Measurements from ENCODE around the gene LRRN4CL. TPM values are rescaled to one million over a fixed set of nuclear protein-coding genes. Genes with fewer than 3 reads are reported as not detected.

The LRRN4CL gene
- total and polyA plus RNA-seq, 2 of the 8 experiments (the other 6 are each of a cell fraction or from before 2014, with no cell fraction given): 0.05 to 0.26 TPM

DNA sequence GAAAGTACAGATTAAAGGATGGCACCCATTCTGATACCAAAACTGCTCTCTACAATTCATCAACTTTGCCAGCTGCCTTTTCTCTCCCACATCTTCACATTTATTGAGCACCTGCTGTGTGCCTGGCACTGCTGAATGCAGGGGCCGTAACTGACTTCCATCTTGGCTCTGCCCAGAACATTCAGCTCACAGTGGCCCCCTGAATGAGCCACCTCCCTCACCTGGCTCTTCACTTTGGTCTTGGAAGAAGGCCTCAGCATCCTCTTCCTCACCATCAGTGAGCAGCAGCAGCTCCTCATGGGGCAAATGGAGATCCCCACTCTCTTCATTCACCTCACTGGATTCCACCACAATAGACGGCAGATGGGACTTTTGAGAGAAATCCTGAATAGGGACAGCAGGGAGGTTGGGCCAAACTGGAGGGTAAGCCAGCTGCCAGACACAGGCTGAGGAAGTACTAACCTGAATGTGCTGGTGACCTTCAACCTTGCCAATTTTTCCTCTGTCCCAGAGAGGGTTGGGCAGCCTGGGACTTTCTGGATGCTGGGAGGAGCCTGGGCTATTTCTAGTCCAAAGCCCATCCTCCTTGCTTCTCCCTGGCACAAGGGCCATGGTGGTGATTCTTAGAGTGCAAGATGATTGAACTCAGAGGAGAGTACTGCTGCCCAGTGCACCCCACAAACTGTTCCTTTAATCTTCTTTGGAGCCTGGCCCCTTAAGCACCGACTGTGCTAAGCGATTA lies 19.7 kb downstream of the LRRN4CL start:
- FAIRE-seq (no peak), DNase-seq (ENCODE audit: low read depth in 1 of 2, low spot score in 2 of 2) (no peak)
- no peak overlapping the region for H3K27ac ChIP-seq (ENCODE audit: low read depth, low read length)
- H4K8ac ChIP-seq (ENCODE audit: extremely low read depth, insufficient read depth, low read length): no peak overlapping the region
- H2BK15ac ChIP-seq (ENCODE audit: low read length): no peak overlapping the region
- H3K9me3 ChIP-seq (ENCODE audit: insufficient read depth in 2 of 2, low read depth in 1 of 2, low read length in 1 of 2): no peaks in the 10 kb centered on the region
- H2BK120ac ChIP-seq (replicated peaks; ENCODE audit: low read depth, low read length): no peak overlapping the region
- peak overlapping the region; percentile 38; the same call in 1 of the 2 replicates for H3K18ac ChIP-seq (ENCODE audit: extremely low read depth, low read length)
- no peak overlapping the region for H3K4me3 ChIP-seq (ENCODE audit: extremely low read depth in 1 of 4, insufficient read depth in 2 of 4, low read depth in 3 of 4, low read length in 4 of 4)
- no peak overlapping the region for H3K56ac ChIP-seq (replicated peaks; ENCODE audit: insufficient read length, low read depth, low read length)
- peaks cover 2 to 28% (median 9%) of the 10 kb centered on the region in 4 experiments; a peak in 4 of 8 replicates for H3K36me3 ChIP-seq (ENCODE audit: control insufficient read depth in 2 of 4, insufficient read depth in 4 of 4, low read length in 3 of 4)
- peaks cover 23% of the 10 kb centered on the region for H3K23me2 ChIP-seq (ENCODE audit: low read depth, low read length)
- H3K4me2 ChIP-seq (ENCODE audit: insufficient read depth in 1 of 2, low read depth in 2 of 2, low read length in 2 of 2): no peak overlapping the region; a peak in 1 of 4 replicates
- no peak overlapping the region for H3K4ac ChIP-seq (replicated peaks; ENCODE audit: insufficient read length, low read depth, low read length)
- peaks cover 3 to 6% of the 10 kb centered on the region in 2 experiments for H4K20me1 ChIP-seq (replicated peaks in 1 of 2; ENCODE audit: control insufficient read depth in 1 of 2, insufficient read depth in 2 of 2, low read length in 2 of 2)
- no peak overlapping the region for H3K14ac ChIP-seq (ENCODE audit: insufficient read length)
- H3K27me3 ChIP-seq (replicated peaks in 1 of 4; ENCODE audit: control insufficient read depth in 3 of 4, extremely low read depth in 1 of 4, insufficient read depth in 3 of 4, low read length in 3 of 4): no peaks in the 10 kb centered on the region
- H2BK20ac ChIP-seq (ENCODE audit: low read length): no peak overlapping the region
- 0 out of 3 replicates have a peak, but pooled peaks of 1 of the 2 experiments have one; percentile 38 for TF ChIP-seq POLR2A (IDR thresholded peaks at IDR 0.05; ENCODE audit: control extremely low read depth in 1 of 2, low read depth in 2 of 2, low read length in 2 of 2)
- TF ChIP-seq KDM1A (IDR thresholded peaks at IDR 0.05; ENCODE audit: borderline replicate concordance, low read length): no peak
- WGBS, 2 experiments (ENCODE audit: extremely low coverage in 1 of 2, insufficient coverage in 1 of 2, insufficient read length in 1 of 2, insufficient replicate concordance in 2 of 2, low coverage in 1 of 2, low lambda C conversion rate in 2 of 2, missing lambda C conversion rate in 1 of 2): 89% methylated on average over 4 of the region's 4 CpGs; no CpG with 5 or more reads in 1 of the 2 experiments
- no peak overlapping the region for H2AK5ac ChIP-seq (ENCODE audit: low read depth, low read length)
- no peak overlapping the region for H3K9ac ChIP-seq (replicated peaks in 1 of 4; ENCODE audit: extremely low read depth in 1 of 4, low read depth in 3 of 4, low read length in 3 of 4)
- H2AFZ ChIP-seq (ENCODE audit: low read length): no peak overlapping the region
- CTCF ChIA-PET (ENCODE audit: partially characterized antibody): interaction anchor here (0.6 to 3.1 kb wide), 8 partner anchors 11 to 95 kb away, joined by 3 to 13 read pairs (median 4); partner anchors contain the start of gene TUT1
- no peak overlapping the region for H2BK12ac ChIP-seq (ENCODE audit: low read depth, low read length)
- no peak overlapping the region for H4K91ac ChIP-seq (replicated peaks; ENCODE audit: insufficient read length, low read length)
- H3K4me1 ChIP-seq (replicated peaks in 1 of 4; ENCODE audit: control insufficient read depth in 3 of 4, insufficient read depth in 4 of 4, low read length in 3 of 4): peaks cover 4 to 14% (median 9%) of the 10 kb centered on the region in 4 experiments
- no peak overlapping the region for H3K23ac ChIP-seq (ENCODE audit: insufficient read length)
- no peak overlapping the region for H4K5ac ChIP-seq (ENCODE audit: insufficient read length, low read depth, low read length)
- POLR2A ChIA-PET (ENCODE audit: partially characterized antibody): interaction anchor here (0.9 to 61.4 kb wide), 13 partner anchors 9 to 171 kb away, joined by 3 to 2041 read pairs (median 6); partner anchors contain the start of genes BSCL2, C11orf98, CSKMT and GANAB
- H3K79me2 ChIP-seq (ENCODE audit: control insufficient read depth in 1 of 2, insufficient read depth in 2 of 2, low read length in 2 of 2): peaks cover 7 to 30% of the 10 kb centered on the region in 2 experiments; a peak in 3 of 4 replicates
- H2BK5ac ChIP-seq (ENCODE audit: low read depth, low read length): 0 out of 2 replicates have a peak overlapping the region, but pooled peaks have one; percentile 1
- H3K79me1 ChIP-seq (ENCODE audit: low read depth, low read length): peaks cover 12% of the 10 kb centered on the region

All from H1 (cell line).